Measurements from ENCODE around the gene DPEP2.

DPEP2 gene

DNA sequence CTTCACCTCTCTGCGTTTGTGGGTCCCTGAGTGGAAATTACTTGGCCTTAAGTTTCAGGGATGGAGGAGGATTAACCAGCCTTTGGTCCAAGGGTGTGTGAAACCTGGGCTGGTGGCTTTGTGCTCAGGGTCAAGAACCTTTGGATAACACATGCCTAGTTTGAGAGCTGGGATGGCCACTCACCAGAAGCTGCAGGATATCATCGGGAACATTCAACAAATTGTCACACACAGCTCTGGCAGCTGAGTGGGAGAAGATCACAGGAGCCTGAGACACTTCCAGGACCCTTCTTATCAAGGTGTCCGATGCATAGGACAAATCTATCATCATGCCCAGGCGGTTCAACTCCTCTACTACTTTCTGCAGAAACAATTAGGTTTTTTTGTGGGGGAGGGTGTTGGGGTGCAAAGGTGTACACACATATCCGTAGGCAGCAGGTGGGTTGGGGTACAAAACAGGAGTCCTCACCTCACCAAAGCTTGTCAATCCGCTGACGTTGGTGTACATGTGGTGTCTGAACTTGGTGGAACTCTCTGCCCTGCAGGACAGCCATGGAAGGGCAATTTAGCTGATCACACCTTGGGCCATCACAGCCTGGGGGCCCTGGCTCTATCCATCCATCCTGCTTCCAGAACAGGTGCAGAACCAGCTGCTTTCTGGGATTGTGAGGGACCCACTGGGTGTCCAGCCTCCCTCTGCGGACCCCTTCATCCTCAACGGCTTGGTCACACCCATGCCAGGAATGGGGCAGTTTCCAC is 21.6 kb downstream of the DPEP2 start:
- H3K9ac ChIP-seq (ENCODE audit: low read length): no peak overlapping the region
- TF ChIP-seq EZH2 (IDR thresholded peaks at IDR 0.05; ENCODE audit: borderline replicate concordance, low read length): no peak
- TF ChIP-seq, protein P1, sequence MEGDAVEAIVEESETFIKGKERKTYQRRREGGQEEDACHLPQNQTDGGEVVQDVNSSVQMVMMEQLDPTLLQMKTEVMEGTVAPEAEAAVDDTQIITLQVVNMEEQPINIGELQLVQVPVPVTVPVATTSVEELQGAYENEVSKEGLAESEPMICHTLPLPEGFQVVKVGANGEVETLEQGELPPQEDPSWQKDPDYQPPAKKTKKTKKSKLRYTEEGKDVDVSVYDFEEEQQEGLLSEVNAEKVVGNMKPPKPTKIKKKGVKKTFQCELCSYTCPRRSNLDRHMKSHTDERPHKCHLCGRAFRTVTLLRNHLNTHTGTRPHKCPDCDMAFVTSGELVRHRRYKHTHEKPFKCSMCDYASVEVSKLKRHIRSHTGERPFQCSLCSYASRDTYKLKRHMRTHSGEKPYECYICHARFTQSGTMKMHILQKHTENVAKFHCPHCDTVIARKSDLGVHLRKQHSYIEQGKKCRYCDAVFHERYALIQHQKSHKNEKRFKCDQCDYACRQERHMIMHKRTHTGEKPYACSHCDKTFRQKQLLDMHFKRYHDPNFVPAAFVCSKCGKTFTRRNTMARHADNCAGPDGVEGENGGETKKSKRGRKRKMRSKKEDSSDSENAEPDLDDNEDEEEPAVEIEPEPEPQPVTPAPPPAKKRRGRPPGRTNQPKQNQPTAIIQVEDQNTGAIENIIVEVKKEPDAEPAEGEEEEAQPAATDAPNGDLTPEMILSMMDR (IDR thresholded peaks at IDR 0.05; ENCODE audit: low read length): no peak
- H3K4me3 ChIP-seq (ENCODE audit: low read depth, low read length, poor library complexity, severe bottlenecking): no peak overlapping the region
- no peaks in the 10 kb centered on the region for H3K9me2 ChIP-seq (ENCODE audit: low read depth, low read length)
- no peaks in the 10 kb centered on the region for H3K79me2 ChIP-seq (ENCODE audit: insufficient read depth, low read length)
- H3K4me2 ChIP-seq (ENCODE audit: low read length): no peak overlapping the region
- H4K20me1 ChIP-seq (ENCODE audit: insufficient read depth, low read length): no peaks in the 10 kb centered on the region
- no peaks in the 10 kb centered on the region for H3K27me3 ChIP-seq (ENCODE audit: insufficient read depth, low read length)
- no peaks in the 10 kb centered on the region for H3K9me3 ChIP-seq (ENCODE audit: low read length)
- no peaks in the 10 kb centered on the region for H3K4me1 ChIP-seq (ENCODE audit: insufficient read depth, low read length, severe bottlenecking)
- no peaks in the 10 kb centered on the region for H3F3A ChIP-seq (ENCODE audit: insufficient read depth, low read length)
- no peak overlapping the region for H2AFZ ChIP-seq (ENCODE audit: low read length)
- no peak overlapping the region for H3K27ac ChIP-seq (ENCODE audit: low read depth, low read length, poor library complexity, severe bottlenecking)
- H3K36me3 ChIP-seq (ENCODE audit: insufficient read depth, low read length): no peaks in the 10 kb centered on the region

DNA sequence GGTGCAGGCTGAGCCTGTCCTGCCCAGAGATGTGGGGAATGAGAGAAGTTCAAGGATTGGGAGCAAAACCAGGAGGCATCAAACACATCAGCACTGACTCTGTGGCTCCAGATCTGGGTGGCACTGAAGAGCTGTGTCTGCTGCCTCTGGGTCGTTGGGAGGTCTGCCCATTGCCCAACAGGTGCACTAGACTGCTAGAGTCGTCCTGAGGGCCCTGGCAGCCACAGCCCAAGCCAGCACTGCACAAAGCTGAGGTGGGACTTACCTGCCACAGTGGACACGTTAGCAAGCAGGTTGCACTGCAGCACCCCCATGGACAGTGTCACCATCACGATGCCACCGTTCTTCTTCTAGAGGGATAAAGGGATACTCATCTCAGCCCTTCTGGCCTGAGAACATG is 22.3 kb downstream of the DPEP2 start:
- Histone ChIP-seq H3F3A (ENCODE audit: insufficient read depth, low read length) (no peaks in the 10 kb centered on the region), H3K9me2 (ENCODE audit: low read depth, low read length) (no peaks in the 10 kb centered on the region), H3K4me2 (ENCODE audit: low read length) (no peak overlapping the region), H3K4me1 (ENCODE audit: insufficient read depth, low read length, severe bottlenecking) (no peaks in the 10 kb centered on the region), H3K79me2 (ENCODE audit: insufficient read depth, low read length) (no peaks in the 10 kb centered on the region), H2AFZ (ENCODE audit: low read length) (no peak overlapping the region), H3K4me3 (ENCODE audit: low read depth, low read length, poor library complexity, severe bottlenecking) (no peak overlapping the region), H3K36me3 (ENCODE audit: insufficient read depth, low read length) (no peaks in the 10 kb centered on the region), H3K27ac (ENCODE audit: low read depth, low read length, poor library complexity, severe bottlenecking) (no peak overlapping the region), H3K9me3 (ENCODE audit: low read length) (no peaks in the 10 kb centered on the region), H3K27me3 (ENCODE audit: insufficient read depth, low read length) (no peaks in the 10 kb centered on the region), H4K20me1 (ENCODE audit: insufficient read depth, low read length) (no peaks in the 10 kb centered on the region), H3K9ac (ENCODE audit: low read length) (no peak overlapping the region)
- TF ChIP-seq, protein P1 (IDR thresholded peaks at IDR 0.05; ENCODE audit: low read length): no peak
- no peak for TF ChIP-seq EZH2 (IDR thresholded peaks at IDR 0.05; ENCODE audit: borderline replicate concordance, low read length)

DNA sequence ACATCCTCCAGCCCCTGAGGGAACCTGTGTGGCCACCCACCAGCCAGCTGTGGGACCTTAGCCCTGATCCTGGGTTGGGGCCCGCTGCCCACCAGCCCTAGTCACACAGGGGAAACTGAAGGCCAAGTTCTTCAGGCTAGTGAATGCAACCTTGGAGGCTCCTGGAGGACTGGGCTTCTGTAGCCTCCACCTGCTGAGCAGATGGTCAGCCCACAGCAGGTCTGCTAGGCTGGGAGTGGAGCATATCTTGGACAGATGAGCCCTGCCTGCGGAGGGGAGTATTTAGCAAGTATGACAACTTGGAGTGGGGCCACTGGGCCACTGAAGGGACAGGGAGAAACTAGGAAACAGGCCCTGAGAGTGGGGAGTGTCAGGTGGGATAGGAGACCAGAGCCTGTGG is 23.1 kb downstream of the DPEP2 start:
- no peaks in the 10 kb centered on the region for H3K9me2 ChIP-seq (ENCODE audit: low read depth, low read length)
- H3K9me3 ChIP-seq (ENCODE audit: low read length): no peaks in the 10 kb centered on the region
- no peak overlapping the region for H2AFZ ChIP-seq (ENCODE audit: low read length)
- H3K4me1 ChIP-seq (ENCODE audit: insufficient read depth, low read length, severe bottlenecking): no peaks in the 10 kb centered on the region
- H3K27ac ChIP-seq (ENCODE audit: low read depth, low read length, poor library complexity, severe bottlenecking): no peak overlapping the region
- no peak overlapping the region for H3K9ac ChIP-seq (ENCODE audit: low read length)
- no peaks in the 10 kb centered on the region for H4K20me1 ChIP-seq (ENCODE audit: insufficient read depth, low read length)
- TF ChIP-seq, protein P1 (IDR thresholded peaks at IDR 0.05; ENCODE audit: low read length): no peak
- TF ChIP-seq EZH2 (IDR thresholded peaks at IDR 0.05; ENCODE audit: borderline replicate concordance, low read length): no peak
- no peaks in the 10 kb centered on the region for H3K36me3 ChIP-seq (ENCODE audit: insufficient read depth, low read length)
- H3K79me2 ChIP-seq (ENCODE audit: insufficient read depth, low read length): no peaks in the 10 kb centered on the region
- no peak overlapping the region for H3K4me3 ChIP-seq (ENCODE audit: low read depth, low read length, poor library complexity, severe bottlenecking)
- no peaks in the 10 kb centered on the region for H3F3A ChIP-seq (ENCODE audit: insufficient read depth, low read length)
- H3K4me2 ChIP-seq (ENCODE audit: low read length): no peak overlapping the region
- H3K27me3 ChIP-seq (ENCODE audit: insufficient read depth, low read length): no peaks in the 10 kb centered on the region
